Cerebellar nuclear complex (tissue), 1 donor: ENCODE data around the gene CDH16.
"Not testable (repeated sequence)": the region's sequence is repeated elsewhere in the genome, so short reads cannot be mapped to it uniquely, and the experiment has no call there.

Source experiments
- DNase-seq, 2 experiments: peaks; one replicate each; lab custom pipeline; 2025; lab: John Stamatoyannopoulos, UW

CDH16 gene

DNA sequence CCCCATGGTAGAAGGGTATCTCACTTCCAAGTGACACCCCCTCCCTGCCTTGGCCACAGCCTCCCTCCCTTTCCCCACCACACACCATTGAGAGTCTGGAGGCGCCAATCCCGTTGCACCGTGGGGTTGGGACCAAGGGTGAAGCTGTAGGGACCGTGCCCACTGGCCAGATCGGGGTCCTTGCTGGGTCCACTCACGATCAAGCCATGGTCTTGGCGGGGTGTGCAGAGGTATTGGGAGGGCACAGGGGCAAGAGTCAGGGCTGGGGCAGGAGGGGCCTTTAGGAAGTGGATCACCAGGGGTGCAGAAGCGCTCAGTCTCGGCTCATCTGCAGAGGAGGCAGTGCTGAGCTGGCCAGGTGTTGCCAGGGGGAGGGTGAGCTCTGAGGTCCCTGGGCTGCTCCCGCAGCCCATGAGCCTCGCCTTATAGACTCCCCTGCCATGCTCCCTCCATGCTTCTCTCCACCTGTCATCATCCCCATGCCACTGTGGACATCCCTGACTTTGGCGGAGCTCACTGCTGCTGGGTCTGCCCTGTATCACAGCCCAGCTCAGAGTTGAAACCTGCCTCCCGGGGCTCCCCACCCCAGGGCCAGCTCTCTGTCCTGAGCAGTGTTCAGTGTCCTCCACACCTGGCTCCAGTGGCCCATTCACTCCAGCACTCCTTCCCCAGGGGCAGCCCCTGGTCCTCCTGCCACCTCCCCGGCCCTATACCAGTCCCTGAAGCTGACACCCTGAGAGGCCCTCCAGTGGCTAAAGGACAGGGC lies 8.3 kb downstream of the CDH16 start:
- DNase-seq: no peak

- DNase-seq: no peak
These were observed 9.7 kb downstream of the CDH16 start for GRCh38 chr16:66908762-66909559.

- DNase-seq: no peak
These were observed 10.6 kb downstream of the CDH16 start for GRCh38 chr16:66908116-66908515.

GRCh38 chr16:66906916-66907836 lies 11.5 kb downstream of the CDH16 start:
- no peak for DNase-seq

GRCh38 chr16:66905633-66906539 lies 12.8 kb downstream of the CDH16 start:
- no peak for DNase-seq

DNA sequence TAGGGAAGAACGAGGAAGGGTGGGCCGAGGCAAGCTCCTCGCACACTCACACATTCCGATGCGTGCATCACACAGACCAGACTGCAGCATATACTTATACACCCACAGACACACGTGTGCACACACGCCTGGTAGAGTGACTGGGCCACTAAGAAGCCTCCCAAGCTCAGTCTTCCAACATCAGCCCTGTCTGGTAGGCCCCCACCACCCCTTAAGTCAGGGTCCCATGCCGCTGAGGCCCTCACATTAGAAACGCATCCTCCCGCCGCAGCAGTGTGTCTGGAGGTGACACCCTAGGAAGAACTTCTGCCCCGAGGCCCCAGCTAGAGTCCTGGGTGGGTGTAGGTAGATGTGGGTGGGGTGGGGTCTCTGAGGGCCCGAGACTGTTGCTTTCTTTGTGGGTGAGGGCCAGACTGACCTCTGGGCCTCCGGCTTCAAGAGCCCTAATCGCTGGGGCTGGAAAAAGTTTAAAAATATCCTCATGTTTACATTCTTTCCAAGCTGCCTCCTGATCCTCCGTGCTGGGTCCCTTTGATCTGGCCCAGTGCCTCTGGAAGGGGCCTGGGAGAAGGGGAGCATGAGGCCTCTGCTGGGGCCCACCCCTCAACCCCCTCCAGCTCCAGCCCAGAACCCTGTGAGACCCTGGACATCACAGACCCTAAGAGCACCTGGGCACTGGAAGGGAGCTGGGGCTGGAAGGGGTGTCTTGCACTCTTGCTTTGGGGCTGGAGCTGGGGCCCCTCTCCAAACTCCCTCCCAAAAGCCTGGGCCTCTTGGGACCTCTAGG lies 13.6 kb downstream of the CDH16 start:
- DNase-seq: no peak

- no peak for DNase-seq
These were observed 14.2 kb downstream of the CDH16 start for GRCh38 chr16:66904428-66904845.

DNA sequence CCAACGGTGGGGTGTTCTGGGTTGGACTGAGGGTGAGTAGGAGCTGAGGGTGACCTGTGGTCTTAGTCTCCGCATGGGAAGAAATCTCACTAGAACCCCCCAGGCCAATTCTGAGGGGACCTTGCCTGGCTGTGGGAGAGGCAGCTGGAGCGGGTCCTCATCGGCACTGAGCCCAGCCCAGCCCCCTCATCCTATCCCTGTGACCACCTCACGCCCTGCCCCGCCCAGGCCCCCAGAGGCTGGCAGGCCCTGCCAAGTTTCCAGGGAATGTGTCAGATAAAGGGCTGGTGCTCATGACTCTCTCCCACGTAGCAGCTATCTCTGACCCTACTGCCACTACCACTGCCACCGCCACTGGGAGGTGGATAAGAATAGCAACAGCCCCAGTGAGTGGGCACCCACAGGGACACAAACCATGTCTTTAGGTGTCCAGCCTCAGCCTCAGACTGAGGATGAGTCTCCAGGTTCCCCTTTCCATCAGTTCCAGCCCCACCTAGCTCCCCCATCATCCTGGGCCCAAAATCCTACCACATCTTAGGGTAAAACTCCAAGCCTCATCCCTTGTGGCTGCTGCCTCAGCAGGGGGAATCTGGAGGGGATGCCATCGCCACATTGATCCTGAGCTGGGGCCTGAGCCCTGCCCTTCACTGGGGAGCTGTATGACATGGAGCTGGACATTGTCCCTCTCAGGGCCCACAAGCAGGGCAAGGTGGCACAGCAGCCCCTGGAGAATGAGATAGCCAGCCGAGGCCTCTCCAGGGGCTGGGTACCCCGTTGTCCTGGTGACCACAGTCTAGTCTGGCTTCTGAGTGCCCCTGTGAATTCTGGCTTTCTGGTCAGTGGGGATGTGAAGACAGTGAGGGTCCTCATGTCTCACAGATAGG lies 14.9 kb downstream of the CDH16 start:
- DNase-seq: no peak

GRCh38 chr16:66902648-66903543 lies 15.8 kb downstream of the CDH16 start:
- no peak for DNase-seq

DNA sequence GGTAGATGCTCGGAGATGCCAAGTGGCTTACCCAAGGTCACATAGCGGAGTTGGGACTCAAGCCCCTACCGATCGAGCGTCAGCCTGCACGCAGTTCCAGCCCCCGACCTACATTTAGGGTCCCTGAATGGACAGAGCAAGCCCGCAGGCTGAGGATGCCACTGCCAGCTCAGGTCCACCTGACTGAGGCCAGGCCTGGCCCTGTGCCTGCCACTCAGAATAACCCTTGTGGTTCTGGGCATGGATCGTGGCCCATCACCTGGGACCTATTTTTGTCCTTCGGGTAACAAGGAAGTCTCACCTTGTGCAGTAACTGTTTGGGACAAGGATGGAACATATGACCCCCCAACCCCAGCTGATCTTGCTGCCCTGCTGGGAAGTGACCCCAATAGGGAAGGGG lies 17.1 kb downstream of the CDH16 start:
- DNase-seq: peak in 1 of 2 experiments; percentile 47

GRCh38 chr16:66900721-66901441 lies 17.8 kb downstream of the CDH16 start:
- peak in 1 of 2 experiments; percentile 31 for DNase-seq

- DNase-seq: no peak
These were observed 18.6 kb downstream of the CDH16 start for GRCh38 chr16:66899945-66900710.

DNA sequence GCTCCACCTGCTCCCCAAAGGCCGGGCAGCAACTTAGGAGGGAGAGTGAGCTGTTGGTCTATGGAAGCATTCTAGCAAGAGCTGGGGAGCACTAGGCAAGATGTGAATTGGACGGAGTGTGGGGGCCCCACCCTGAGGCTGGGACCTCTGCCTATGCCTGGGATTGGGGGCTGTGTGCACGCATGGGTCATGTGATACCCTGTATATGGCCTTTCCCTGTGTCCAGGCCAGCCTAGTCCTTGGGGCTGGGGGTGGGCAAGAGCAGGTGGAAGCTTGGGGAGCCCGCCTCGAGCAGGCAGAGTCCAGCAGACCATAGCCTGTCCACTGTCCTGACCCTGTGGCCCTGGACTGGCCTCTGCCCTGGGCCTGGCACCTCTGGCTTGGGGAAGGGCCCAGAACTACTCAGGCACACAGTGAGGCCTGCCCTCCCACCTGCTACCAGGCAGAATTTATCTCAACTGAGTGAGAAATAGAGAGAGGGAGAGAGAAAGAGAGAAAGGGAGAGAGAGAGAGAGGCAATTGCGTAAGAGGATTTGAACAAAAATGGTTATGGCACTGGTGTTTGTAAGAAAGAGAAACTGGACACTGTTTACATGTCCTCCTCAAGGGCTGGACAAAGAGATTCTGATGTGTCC lies 19.3 kb downstream of the CDH16 start:
- no peak for DNase-seq

GRCh38 chr16:66898933-66899309 lies 19.8 kb downstream of the CDH16 start:
- no peak for DNase-seq

- no peak for DNase-seq
These were observed 20.5 kb downstream of the CDH16 start for GRCh38 chr16:66898207-66898606.

GRCh38 chr16:66896682-66897081 lies 22.0 kb downstream of the CDH16 start:
- not testable (repeated sequence) for DNase-seq
